GM19238 (cell line): Measurements from ENCODE around the gene HDAC10.

ENCODE experiments used
- DNase-seq: peaks from one replicate; pipeline ENCODE4 v3.0.0; 2011; ENCODE audit warnings: low spot score; ENCODE audit not compliant: insufficient read length

Gene HDAC10

GRCh38 chr22:50242406-50242949 lies 8.6 kb downstream of the HDAC10 start:
- no peak for DNase-seq

DNA sequence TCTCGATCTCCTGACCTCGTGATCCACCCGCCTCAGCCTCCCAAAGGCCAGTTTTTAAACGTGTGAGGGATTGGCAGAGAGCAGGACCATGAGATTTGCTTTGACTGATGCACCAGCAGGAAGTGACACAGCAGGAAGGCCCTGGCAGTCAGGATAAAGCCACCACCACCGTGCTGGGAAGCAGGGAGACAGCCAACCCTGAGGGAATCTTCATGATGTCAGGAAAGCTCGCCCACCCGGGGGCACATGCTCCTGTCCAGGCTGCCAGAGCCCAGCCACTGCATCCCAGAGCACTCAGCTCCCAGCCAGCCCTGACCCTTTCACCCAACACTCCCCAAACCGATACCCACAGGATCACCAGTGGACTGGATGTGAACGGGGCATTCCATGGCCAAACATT lies 12.3 kb downstream of the HDAC10 start:
- no peak for DNase-seq

- no peak for DNase-seq
Measured at GRCh38 chr22:50236731-50237409, 14.2 kb downstream of the HDAC10 start.

GRCh38 chr22:50233223-50233622 lies 17.8 kb downstream of the HDAC10 start:
- DNase-seq: no peak

DNA sequence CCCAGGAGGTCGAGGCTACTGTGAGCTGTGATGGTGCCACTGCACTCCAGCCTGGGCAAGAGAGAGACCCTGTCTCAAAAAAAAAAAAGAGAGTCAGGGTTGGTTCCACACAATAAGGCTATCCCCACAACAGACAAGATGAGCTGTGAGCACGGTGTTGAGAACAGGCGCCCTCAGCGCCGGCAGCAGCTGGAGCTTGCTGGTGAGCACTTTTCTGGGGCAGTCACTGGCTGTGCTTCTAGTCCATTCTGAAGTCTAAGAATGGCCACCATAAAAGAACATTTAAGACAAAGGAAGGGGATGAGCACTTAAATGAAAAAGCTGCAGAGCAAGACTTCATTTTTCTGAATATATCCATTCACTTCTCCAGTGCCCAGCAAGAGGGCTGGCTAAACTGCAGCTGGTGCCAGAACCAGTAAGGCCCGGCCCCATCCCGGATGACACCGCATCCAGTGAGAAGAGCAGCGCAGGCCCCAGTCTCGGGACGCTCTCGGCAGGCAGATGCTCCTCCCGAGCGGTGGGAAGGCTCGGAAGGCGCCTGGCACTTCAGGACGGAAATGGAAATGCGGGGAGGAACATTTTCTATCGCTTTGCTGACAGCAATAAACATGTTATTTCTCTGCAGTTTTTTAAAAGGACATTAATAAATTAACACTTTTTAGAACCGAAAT lies 18.4 kb downstream of the HDAC10 start:
- DNase-seq: no peak

GRCh38 chr22:50229370-50229769 lies 21.7 kb downstream of the HDAC10 start:
- DNase-seq: no peak

DNA sequence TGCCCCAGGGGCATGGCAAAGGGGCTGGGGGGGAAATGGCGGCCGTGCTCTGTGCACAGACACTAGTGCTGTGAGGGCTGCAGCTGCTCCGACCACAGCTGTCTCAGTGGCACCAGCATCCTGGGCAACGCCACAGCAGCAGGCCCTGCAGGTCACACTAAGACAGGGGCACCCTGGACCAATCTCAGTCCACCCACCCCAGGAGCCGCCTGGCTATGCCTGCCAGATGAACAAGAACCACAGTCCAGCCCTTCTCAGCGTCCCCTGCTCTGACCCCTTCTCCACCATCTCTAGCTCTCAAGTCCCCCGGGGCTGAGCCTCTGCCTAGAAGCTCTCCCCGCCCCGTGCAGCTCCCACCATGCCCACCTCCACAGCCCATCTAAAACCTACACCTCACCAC lies 22.7 kb downstream of the HDAC10 start:
- no peak for DNase-seq

DNA sequence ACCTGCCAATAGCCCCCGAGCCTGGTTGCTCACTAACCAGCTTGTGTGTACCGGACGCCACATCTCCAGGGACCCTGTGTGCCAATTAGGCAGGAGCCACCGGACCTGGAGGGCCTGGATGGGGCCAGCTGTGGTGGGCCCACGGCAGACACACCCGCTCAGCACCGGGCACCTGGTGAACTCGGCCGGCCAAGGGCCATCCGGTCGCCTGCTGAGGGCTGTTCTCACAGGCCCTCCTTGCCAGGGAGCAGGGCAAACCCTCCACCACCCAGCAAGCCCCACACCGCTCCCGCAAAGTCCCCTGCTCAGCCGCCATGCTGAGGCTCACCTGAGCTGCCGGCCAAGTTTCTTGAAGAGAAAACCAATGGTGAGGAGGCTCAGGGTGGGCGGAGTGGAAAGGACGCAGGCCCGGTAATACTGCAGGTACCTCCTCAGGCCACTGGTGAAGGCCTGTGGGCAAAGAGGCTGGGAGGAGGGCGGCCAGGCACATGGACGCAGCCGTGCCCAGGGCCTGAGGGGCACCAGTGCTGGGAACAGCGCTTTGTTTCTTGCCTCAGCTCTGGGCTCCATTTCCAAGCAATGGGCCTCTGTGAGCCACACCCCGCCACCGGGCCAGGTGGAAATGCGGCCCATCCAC lies 23.4 kb downstream of the HDAC10 start:
- no peak for DNase-seq

DNA sequence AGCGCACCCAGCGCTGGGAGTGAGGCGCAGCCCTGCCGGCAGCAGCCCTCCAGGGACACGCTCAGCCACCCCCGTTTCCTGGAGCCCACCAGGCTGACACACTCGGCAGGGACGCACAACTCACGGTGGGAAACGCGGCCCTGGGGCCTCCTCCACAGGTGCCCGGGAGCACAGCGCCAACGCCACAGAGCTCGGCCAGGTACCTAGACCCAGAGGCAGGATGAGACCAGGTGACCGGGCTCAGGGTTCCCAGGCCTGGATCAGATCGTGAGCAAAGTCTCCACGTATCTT lies 24.2 kb downstream of the HDAC10 start:
- no peak for DNase-seq

DNA sequence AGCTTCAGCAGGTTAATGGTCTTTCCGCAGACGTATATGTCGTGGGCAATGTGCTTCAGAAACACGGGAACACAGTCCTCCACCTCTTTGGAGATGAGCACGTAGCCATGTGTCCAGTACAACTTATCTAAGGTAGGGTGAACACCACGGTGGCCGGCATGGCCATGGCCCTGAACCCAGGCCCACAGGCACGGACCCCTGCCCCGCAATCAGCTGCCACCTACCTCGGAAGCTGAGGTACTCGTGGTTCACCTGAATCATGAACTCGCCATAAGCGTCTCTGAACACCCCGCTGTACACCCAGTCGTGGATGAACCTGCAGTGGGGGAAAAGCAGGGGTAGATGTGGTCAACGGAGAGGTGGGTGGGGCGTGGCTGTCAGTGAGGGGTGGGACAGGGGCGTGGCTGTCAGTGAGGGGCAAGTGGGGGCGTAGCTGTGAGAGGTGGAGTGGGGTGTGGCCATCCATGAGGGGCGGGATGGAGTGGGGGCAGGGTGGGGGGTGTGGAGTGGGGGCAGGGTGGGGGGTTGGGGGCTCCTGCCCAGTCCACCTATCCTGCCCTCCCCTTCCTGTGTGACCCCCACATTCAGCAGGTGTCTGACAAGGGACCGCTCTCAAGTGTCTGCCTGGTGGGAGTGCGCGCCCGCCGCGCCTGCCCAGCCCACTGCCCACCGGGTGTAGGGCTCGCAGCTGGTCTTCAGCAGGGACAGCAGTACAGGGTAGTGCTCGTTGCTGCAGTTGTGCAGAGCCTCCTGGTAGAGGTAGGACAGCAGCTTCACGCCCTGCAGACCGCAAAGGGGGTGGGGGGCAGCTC lies 24.8 kb downstream of the HDAC10 start:
- no peak for DNase-seq

DNA sequence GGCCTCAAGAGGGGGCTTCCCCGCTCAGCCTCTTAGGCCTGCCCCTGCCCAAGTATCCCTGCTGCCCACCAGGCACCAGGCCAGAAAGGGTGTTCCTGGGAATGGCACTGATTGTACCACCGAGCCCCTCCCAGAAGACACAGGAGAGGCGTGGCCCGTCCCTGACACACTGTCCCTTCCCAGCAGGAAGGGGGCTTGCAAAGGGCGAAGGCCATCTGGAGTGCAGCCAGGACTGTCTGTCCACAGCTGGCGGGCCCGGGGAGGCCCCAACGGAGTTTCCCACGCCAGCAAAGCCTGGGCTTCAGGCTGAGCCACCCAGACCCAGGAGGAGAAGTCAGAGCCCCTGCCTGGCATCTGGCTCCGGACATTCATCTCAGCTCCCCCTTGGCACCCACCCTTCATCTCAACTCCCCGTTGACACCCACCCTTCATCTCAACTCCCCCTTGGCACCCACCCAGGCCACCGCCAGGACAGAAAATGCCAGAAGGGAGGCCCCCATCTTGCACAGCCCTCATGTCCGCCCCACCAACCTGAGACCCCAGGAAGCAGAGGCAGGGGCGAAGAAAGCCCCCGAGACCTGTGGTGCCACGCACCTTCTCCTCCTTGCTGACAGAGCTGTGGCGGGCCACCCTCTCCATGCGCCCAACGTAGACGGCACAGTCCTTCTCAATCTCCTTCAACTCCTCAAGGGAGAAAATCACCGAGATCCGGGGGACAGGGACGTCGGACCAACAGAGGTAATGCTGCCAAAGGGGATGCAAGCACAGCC lies 25.7 kb downstream of the HDAC10 start:
- no peak for DNase-seq

DNA sequence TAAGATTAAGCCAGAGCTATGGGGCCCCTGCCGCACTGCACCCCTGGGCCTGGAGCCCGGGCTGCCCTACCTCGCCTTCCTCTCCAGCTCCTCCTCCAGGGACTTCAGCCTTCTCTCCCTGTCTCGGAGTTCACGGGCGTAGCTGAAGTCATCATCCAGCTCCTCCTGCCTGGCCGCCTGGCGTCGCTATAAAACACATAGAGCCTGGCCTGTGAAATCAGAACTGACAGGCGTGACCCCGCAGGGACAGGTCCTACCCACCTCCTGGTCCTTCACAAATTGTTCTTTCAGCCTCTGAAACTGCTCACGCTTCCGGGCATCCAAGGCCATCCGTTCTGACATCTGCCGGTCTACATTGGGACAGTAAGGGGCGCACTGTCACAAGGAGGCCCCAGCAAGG lies 27.0 kb downstream of the HDAC10 start:
- no peak for DNase-seq

- DNase-seq: no peak
Measured at GRCh38 chr22:50222508-50222907, 28.6 kb downstream of the HDAC10 start.

DNA sequence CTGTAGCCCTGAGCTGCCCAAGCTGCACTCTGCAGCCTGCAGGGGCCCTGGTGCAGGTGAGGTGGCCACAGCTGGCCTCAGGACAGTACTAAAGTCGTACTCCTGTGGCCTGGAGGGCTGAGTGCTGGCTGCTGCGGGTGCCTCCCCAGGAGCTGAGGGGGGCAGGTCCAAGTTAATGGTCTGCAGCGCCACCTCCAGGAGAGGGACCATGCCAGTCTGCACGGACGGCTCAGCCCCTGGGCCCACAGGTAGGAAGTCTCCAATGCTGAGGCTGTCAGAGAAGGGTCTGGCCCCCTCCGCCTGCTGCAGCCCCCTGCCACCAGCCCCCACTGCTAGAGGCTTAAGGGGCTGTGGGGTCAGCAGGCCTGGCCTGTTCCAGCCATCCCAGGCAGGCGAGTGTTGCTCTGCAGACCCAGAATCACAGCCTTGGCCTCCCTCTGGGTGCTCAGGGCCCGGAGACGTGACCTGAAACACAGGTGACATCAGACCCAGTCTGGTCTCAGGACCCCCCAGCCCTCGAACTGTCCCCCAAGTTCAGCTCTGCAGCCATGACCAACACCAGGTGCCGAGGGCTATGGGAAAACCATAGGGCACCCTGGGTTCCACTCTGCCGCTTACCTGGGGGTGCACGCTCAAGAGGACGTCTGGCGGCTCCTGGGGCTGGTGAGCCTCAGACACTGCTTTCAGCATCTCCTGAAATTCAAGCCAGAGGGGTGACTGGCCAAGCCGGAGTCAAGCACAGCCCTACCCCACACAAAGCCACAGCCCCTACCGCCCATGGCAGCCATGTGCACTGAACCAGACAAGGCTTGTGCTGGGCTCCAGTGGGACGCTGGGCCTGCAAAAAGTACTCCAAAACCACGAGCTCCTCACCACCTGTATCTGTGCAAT lies 29.4 kb downstream of the HDAC10 start:
- no peak for DNase-seq

DNA sequence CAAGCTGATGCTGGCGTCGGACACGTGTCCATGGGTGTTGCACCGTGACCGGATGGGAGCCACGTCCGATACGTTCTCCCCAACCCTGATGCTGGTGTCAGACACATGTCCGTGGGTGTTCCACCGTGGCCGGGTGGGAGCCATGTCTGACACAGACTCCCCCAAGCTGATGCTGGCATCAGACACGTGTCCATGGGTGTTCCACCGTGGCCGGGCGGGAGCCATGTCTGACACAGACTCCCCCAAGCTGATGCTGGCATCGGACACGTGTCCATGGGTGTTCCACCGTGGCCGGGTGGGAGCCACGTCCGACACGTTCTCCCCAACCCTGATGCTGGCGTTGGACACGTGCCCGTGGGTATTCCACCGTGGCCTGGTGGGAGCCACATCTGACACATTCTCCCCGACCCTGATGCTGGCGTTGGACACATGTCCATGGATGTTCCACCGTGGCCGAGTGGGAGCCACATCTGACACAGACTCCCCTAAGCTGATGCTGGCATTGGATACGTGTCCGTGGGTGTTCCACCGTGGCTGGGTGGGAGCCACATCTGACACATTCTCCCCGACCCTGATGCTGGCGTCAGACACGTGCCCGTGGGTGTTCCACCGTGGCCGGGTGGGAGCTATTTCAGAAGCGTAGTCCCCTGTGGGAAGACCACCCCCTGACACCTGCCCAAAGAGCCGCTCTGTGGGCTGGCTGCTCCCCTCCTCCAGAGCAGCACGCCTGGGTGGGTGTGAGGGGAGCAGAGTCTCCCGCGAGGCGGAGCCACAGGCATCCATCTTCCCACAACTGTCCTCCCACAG lies 30.3 kb downstream of the HDAC10 start:
- DNase-seq: no peak

GRCh38 chr22:50219800-50220602 lies 31.1 kb downstream of the HDAC10 start:
- no peak for DNase-seq

GRCh38 chr22:50218996-50219727 lies 31.9 kb downstream of the HDAC10 start:
- no peak for DNase-seq
